ENCODE data around the gene ABL2. TPM values are rescaled to one million over a fixed set of nuclear protein-coding genes. Genes with fewer than 3 reads are reported as not detected.
A peak's percentile ranks its signal among the peaks of the same experiment; 100 is the strongest.

Gene ABL2
- total and polyA plus RNA-seq, 2 donors (not counting 1 experiment from before 2014, with no cell fraction given), result 2.6 to 20.0 TPM

- H3K9me3 Mint-ChIP-seq (ENCODE audit: insufficient read depth), result no peaks in the 10 kb centered on the region
- no peak overlapping the region for H2AFZ ChIP-seq (ENCODE audit: insufficient read depth, low read depth, low read length, poor library complexity, severe bottlenecking)
- no peaks in the 10 kb centered on the region for H3K27me3 Mint-ChIP-seq
- no peak overlapping the region for H3K27ac Mint-ChIP-seq
- no peak overlapping the region for H3K4me3 Mint-ChIP-seq
- H3K9me3 ChIP-seq (ENCODE audit: control extremely low read depth in 1 of 3, control insufficient read depth in 2 of 3, insufficient read depth in 1 of 3, low read length in 2 of 3), result no peaks in the 10 kb centered on the region
- H3K36me3 ChIP-seq (replicated peaks in 1 of 2; ENCODE audit: control extremely low read depth in 1 of 2, control insufficient read depth in 1 of 2, extremely low read depth in 1 of 2, insufficient read depth in 2 of 2, low read length in 1 of 2), result peaks cover 3 to 4% of the 10 kb centered on the region in 2 experiments
- no peak overlapping the region for H3K4me2 ChIP-seq (replicated peaks; ENCODE audit: low read depth, low read length, poor library complexity, severe bottlenecking)
- POLR2A ChIA-PET, result no interaction called here
- ATAC-seq (ENCODE audit: low read depth), result no peak
- H3K4me3 ChIP-seq (ENCODE audit: control extremely low read depth in 1 of 5, extremely low read depth in 1 of 5, insufficient read depth in 1 of 5, low read depth in 2 of 5, low read length in 4 of 5), result no peak overlapping the region
- WGBS (ENCODE audit: insufficient coverage), result no CpG with 5 or more reads among the region's 1 CpG
- peaks cover 4% of the 10 kb centered on the region for H3K79me2 ChIP-seq (ENCODE audit: control insufficient read depth, insufficient read depth, low read length)
- H3K4me1 Mint-ChIP-seq, result peaks cover 14% of the 10 kb centered on the region
- TF ChIP-seq CTCF (IDR thresholded peaks at IDR 0.05) (no peak), EZH2 (IDR thresholded peaks at IDR 0.05; ENCODE audit: borderline replicate concordance, insufficient read depth, low read depth, low read length, poor library complexity, severe bottlenecking) (no peak)
- no peak overlapping the region for H3K27ac ChIP-seq (ENCODE audit: low read length in 2 of 2)
- no peak overlapping the region for H3K9ac ChIP-seq (ENCODE audit: low read length)
- H4K20me1 ChIP-seq (ENCODE audit: control insufficient read depth, insufficient read depth, low read length, poor library complexity, severe bottlenecking), result no peaks in the 10 kb centered on the region
- peaks cover 9% of the 10 kb centered on the region in 2 donors for H3K4me1 ChIP-seq (ENCODE audit: control insufficient read depth in 2 of 2, insufficient read depth in 2 of 2, low read length in 2 of 2)
- DNase-seq, result no peak
- H3K27me3 ChIP-seq (replicated peaks in 1 of 4; ENCODE audit: control extremely low read depth in 1 of 4, control insufficient read depth in 3 of 4, insufficient read depth in 4 of 4, low read length in 3 of 4), result no peaks in the 10 kb centered on the region
- intact Hi-C loops (cut with micrococcal nuclease), result loop anchor here (10.0 kb wide), 1 partner anchor 100 kb away; the partner anchor contains the start of gene ABL2
- CTCF ChIA-PET, result interaction anchor here (1.9 to 5.1 kb wide), 2 partner anchors 46 to 245 kb away, joined by 4 to 74 read pairs; no protein-coding TSS in a partner anchor
These were observed 104.6 kb downstream of the ABL2 start for GRCh38 chr1:179124873-179125272.

DNA sequence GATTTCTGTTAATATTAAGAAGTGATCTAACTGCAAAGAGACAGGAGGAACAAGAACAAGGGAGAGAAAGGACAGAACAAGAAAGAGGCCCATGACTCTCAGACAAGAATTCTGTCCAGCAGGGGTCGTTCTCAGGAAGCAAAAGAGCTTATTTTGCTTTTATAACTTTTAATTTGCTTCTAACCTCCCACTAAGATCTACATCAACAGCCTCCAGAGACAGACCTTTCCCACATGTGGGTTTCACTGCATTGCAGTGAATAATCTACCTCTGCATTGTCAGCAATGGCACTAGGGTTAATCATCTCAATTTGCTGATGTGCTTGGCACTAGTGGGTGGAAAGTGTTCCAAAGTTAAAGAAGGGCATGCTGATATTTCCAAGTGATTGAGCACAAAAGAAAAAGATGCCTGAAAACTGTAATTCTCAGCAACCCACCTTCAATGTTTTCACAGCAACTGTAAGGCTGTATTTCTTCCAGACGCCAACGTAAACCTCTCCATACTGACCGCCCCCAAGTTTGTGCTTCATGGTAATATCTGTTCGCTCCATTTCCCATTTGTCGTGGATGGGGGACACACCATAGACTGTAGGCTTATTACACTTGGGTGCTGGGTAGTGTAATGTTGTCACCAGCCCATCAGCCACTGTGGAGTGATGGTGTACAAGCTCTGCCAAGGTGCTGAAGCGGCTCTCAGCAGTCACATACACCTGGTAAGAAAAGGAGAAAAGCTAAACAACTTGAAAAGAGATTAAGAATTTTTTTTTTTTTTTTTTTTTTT is 108.1 kb downstream of the ABL2 start:
- no peaks in the 10 kb centered on the region for H4K20me1 ChIP-seq (ENCODE audit: control insufficient read depth, insufficient read depth, low read length, poor library complexity, severe bottlenecking)
- H3K27me3 ChIP-seq (replicated peaks in 1 of 4; ENCODE audit: control extremely low read depth in 1 of 4, control insufficient read depth in 3 of 4, insufficient read depth in 4 of 4, low read length in 3 of 4), result no peaks in the 10 kb centered on the region
- no peaks in the 10 kb centered on the region for H3K79me2 ChIP-seq (ENCODE audit: control insufficient read depth, insufficient read depth, low read length)
- ChIA-PET POLR2A (interaction anchor here (0.6 to 0.7 kb wide), 2 partner anchors 109 to 776 kb away, joined by 3 to 5 read pairs; no protein-coding TSS in a partner anchor), CTCF (interaction anchor here (0.6 to 5.1 kb wide), 22 partner anchors 8 to 1752 kb away, joined by 3 to 74 read pairs (median 4); partner anchors contain the start of genes AXDND1 and TOR3A)
- no peak overlapping the region for H3K4me3 ChIP-seq (ENCODE audit: control extremely low read depth in 1 of 5, extremely low read depth in 1 of 5, insufficient read depth in 1 of 5, low read depth in 2 of 5, low read length in 4 of 5)
- no peak overlapping the region for H3K9ac ChIP-seq (ENCODE audit: low read length)
- no peaks in the 10 kb centered on the region for H3K27me3 Mint-ChIP-seq
- WGBS (ENCODE audit: insufficient coverage), result 20% methylated on average over 1 of the region's 7 CpGs
- H3K27ac Mint-ChIP-seq, result peak overlapping the region; percentile 6
- no peak for ATAC-seq (ENCODE audit: low read depth)
- no peak overlapping the region for H3K27ac ChIP-seq (ENCODE audit: low read length in 2 of 2)
- H3K4me1 ChIP-seq (ENCODE audit: control insufficient read depth in 2 of 2, insufficient read depth in 2 of 2, low read length in 2 of 2), result no peaks in the 10 kb centered on the region
- TF ChIP-seq CTCF (IDR thresholded peaks at IDR 0.05) (peak; percentile 55), EZH2 (IDR thresholded peaks at IDR 0.05; ENCODE audit: borderline replicate concordance, insufficient read depth, low read depth, low read length, poor library complexity, severe bottlenecking) (no peak)
- peaks cover 5% of the 10 kb centered on the region for H3K4me1 Mint-ChIP-seq
- H2AFZ ChIP-seq (ENCODE audit: insufficient read depth, low read depth, low read length, poor library complexity, severe bottlenecking), result no peak overlapping the region
- DNase-seq, result peak; percentile 48
- H3K4me3 Mint-ChIP-seq, result no peak overlapping the region
- no peaks in the 10 kb centered on the region for H3K9me3 Mint-ChIP-seq (ENCODE audit: insufficient read depth)
- peaks cover 9 to 19% of the 10 kb centered on the region in 2 experiments for H3K36me3 ChIP-seq (replicated peaks in 1 of 2; ENCODE audit: control extremely low read depth in 1 of 2, control insufficient read depth in 1 of 2, extremely low read depth in 1 of 2, insufficient read depth in 2 of 2, low read length in 1 of 2)
- H3K4me2 ChIP-seq (replicated peaks; ENCODE audit: low read depth, low read length, poor library complexity, severe bottlenecking), result no peak overlapping the region
- intact Hi-C loops (cut with micrococcal nuclease), result loop anchor here (1.0 to 10.0 kb wide), 3 partner anchors 103 to 248 kb away; partner anchors contain the start of gene ABL2
- H3K9me3 ChIP-seq (ENCODE audit: control extremely low read depth in 1 of 3, control insufficient read depth in 2 of 3, insufficient read depth in 1 of 3, low read length in 2 of 3), result no peaks in the 10 kb centered on the region

All from B cell (primary cell).